GM19324 (cell line): ENCODE measurements around the gene CSNK1E.

Source experiments
- ATAC-seq: cut with Tn5 transposase; IDR thresholded peaks from one replicate; pipeline ENCODE4 v1.9.1; 2021; ENCODE audit warnings: mild to moderate bottlenecking, moderate library complexity; ENCODE audit not compliant: unreplicated experiment, low FRiP score

CSNK1E gene

DNA sequence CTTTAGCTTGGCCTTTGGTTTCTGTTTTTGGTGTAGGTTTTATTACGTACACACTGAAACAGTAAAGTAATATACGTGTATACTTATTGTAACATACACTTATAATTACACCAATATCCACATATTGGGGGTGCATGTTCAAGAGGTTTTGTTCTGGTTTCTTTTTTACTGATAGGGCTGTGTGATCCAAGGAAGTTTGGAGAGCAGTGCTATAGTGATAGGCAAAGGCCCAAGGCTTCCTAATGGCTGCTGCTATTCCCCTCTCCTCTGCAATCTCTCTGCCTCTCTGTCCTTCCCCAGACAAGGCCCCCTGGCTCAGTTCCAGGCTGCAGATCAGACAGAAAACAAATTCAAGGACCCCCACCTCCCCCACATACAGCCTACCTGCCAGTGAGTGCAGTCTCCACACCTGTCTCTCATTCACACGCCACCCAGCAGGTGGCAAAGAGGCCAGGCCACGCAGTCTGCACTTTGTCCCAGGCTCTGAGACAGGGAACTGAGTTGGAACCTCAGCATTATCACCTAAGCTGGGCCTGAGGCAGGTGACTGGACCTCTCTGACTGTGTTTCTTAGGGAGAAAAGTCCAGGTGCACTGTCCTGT lies 59.5 kb downstream of the CSNK1E start:
- no peak for ATAC-seq

- no peak for ATAC-seq
Measured at GRCh38 chr22:38257181-38257580, 60.1 kb downstream of the CSNK1E start.

GRCh38 chr22:38255697-38256096 lies 61.5 kb downstream of the CSNK1E start:
- no peak for ATAC-seq

GRCh38 chr22:38251341-38251692 lies 65.9 kb downstream of the CSNK1E start:
- ATAC-seq: no peak

DNA sequence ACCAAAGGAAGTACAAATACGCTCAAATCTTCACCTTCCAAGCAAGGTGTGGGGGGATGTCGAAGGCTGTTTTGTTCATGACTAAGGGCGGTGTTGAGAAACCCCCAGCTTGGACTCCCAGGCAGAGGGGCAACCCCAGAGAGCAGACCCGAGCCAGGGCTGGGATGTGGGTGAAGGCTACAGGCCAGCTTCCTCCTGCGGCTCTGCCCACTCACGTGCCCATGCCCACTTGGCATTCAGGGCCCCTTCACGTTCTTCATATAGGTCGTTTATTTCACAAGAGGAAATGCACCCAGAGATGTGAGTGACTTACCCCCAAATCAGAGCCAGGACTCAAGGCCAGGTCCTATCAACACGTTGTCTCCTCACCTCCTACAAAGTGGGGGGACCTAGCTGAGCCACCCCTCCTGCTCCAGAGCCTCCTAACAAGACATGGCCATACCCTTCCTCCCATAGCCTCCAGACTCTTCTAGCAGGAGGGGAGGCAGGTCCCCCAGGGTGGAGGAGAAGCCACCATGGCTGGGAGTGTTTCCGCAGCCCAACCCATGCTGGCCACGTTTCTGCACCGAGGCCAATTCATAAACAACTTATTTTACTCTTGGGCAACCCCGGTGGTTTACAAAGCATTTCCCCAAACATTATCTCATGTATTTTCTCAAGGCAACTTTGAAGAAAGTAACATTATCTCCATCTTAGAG lies 66.4 kb downstream of the CSNK1E start:
- ATAC-seq: no peak

- no peak for ATAC-seq
Measured at GRCh38 chr22:38249803-38250642, 67.2 kb downstream of the CSNK1E start.

DNA sequence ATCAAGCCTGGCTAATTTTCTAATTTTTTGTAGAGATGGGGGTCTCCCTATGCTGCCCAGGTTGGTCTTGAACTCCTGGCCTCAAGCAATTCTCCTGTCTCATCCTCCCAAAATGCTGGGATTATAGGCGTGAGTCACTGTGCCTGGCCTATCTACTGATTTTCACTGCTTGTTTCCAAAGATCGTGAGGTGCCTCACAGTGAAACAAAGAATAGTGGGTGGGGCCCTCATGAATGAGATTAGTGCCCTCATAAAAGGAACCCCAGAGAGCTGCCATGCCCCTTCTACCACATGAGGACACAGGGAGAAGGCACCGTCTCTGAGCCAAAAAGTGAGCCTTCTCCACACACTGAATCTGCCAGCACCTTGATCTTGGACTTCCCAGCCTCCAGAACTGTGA lies 67.9 kb downstream of the CSNK1E start:
- ATAC-seq: no peak

DNA sequence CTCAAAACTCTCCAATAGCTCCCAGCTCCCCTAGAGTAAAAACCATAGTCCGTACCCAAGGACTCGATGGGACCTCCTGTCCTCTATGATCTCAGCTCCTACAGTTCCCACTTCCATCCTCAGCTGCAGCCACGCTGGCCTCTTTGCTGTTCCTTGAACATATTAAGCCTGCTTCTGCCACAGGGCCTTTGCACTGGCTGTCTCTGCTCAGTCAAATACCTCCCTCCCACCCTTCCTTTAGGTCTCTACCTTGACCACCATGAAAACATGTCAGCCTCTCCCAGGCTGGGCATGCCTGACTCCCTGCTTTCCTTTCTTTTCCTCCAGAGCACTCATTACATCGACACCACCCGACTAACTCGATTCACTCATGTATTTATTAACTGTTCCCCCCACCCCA lies 69.0 kb downstream of the CSNK1E start:
- ATAC-seq: no peak

DNA sequence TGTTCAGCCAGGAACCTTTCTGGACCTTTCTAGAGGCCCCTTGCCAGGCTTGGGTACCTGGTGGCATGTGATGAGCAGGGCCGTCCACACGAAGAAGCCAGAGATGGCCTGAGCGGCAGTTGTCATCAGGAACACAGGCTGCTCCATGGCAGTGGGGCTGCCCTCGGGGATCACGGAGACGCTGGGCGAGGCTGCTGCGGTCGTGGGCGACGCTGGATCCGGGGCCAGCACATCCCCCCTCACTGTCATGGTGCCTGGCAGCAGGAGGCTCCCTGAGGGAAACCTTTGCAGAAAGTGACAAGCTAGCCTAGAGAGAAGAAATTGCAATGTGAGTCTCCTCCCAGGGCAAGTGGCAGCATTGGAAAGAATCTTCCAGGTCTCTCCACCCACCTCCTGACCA lies 69.5 kb downstream of the CSNK1E start:
- ATAC-seq: no peak

GRCh38 chr22:38246692-38247091 lies 70.5 kb downstream of the CSNK1E start:
- ATAC-seq: no peak

DNA sequence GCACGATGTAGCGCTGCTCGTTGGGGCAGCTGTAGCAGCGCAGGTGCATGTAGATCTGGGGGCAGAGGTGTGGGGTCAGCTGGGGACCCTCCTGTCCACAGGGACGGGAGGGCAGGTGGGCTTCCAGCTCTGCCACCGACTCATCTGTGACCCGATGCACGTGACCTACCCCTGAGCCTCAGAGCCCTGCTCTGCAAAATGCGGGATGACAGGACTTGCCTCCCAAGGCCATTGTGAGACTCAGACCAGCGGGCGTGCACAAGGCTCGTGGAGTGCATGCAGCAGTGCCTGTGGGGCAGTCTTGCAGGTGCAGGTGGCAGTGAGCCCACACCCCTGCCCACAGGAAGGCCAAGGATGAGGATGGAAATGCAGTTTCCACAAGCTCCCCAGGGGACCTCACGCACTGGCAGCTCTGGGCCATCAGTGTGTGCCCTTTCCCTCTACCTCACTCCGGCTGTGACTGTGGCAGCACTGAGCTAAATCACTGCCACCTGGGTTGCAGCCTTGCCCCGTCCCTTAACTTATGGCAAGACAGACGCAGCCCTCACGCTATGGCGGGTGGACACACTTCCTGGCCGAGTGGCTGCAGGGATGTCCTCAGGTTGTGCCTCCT lies 71.1 kb downstream of the CSNK1E start:
- ATAC-seq: no peak

DNA sequence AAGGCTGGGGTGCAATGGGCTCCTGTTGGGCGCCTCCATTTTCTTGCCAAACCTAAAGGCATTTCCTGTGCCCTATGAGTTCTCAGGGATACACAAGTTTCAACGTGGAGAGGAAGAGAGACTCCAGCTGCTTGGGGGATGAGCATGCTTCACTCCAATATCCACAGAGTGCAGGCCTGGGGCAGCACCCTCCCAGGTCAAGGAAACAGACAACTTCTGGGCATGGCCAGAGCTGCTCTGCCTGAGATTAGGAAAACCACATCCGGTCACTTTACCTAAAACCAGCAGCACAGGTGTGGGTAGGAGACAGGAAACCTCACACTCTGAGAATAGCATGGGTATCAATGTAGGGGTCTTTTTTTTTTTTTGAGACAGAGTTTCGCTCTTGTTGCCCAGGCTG lies 73.1 kb downstream of the CSNK1E start:
- no peak for ATAC-seq

GRCh38 chr22:38243007-38243765 lies 74.0 kb downstream of the CSNK1E start:
- ATAC-seq: no peak

GRCh38 chr22:38240734-38241252 lies 76.4 kb downstream of the CSNK1E start:
- ATAC-seq: no peak
